NCI-H1048 (cell line): Measurements from ENCODE around the gene SREBF1.

Experiments
- DNase-seq: peaks from one replicate; lab custom pipeline; 2025; lab: John Stamatoyannopoulos, UW

SREBF1 gene

GRCh38 chr17:17859909-17860765 lies 23.4 kb upstream of the SREBF1 start:
- DNase-seq: peak; percentile 20

- no peak for DNase-seq
Observed at GRCh38 chr17:17857496-17857895, 20.7 kb upstream of the SREBF1 start.

GRCh38 chr17:17856386-17856785 lies 19.6 kb upstream of the SREBF1 start:
- DNase-seq: no peak

DNA sequence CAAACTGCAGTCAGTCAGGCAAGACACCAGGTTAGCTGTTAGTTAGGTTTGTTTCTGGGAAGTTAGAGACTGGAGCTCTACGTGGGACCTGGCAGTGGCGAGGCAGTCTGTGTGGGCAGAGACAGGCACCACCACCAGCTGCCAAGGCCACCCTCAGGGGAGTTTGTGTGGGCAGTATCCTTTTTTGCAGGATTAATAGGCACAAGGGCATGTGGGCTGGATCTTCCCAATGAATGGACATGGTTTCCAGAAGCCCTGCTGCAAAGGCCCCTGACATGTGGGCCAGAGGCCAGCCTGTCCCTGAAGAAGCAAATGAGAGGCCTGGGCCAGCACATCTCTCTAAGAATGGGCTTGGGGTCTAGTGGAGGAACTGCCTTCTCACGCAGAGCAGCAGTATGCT lies 19.2 kb upstream of the SREBF1 start:
- DNase-seq: no peak

DNA sequence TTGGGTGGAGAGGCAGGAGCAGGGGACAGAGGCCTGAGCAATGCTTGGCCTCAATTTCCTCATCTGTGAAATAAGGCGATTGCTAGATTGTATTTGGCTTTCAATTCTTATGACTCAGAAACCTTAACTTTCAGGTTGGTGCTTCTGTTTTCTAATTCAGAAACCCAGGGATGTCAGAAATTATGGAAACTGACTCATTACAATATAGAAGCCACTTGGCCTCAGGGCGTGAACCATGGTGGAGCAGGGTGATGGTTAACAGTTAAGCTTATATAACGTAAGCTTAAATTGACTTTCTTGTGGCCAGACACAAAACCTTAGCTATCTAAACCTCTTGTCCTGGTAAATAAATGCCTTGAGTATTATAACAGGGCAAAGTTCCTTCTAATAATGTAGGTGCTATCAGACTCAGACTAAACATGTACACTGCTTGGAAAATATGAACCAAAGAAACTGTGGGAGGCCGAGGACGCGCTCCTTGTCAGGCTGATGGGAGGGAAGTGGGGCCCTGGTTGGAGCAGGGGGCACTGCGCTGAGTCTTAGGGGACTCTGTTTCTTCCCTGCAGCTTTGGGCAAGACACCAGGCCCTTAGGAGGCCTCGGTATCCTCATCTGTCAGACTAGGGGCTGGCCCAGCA lies 17.1 kb upstream of the SREBF1 start:
- no peak for DNase-seq

DNA sequence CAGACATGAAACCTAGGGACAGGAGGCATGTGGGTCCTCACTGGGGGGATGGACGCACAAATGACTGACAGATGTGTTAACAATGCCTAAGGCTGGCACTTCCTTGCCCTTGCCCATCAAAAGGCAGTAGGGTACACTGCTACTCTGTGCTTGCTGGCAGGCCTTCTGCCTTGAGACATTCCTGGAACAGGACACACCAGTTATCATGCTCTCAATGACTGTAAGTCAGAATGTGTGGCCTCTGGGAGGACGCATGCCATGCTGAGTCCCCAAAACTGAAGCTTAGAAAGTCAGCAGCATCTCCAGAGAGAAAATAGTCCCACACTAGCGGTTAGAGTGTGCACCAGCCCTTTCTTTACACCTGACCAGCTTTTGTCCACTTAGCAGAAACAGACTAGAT lies 16.1 kb upstream of the SREBF1 start:
- DNase-seq: no peak

DNA sequence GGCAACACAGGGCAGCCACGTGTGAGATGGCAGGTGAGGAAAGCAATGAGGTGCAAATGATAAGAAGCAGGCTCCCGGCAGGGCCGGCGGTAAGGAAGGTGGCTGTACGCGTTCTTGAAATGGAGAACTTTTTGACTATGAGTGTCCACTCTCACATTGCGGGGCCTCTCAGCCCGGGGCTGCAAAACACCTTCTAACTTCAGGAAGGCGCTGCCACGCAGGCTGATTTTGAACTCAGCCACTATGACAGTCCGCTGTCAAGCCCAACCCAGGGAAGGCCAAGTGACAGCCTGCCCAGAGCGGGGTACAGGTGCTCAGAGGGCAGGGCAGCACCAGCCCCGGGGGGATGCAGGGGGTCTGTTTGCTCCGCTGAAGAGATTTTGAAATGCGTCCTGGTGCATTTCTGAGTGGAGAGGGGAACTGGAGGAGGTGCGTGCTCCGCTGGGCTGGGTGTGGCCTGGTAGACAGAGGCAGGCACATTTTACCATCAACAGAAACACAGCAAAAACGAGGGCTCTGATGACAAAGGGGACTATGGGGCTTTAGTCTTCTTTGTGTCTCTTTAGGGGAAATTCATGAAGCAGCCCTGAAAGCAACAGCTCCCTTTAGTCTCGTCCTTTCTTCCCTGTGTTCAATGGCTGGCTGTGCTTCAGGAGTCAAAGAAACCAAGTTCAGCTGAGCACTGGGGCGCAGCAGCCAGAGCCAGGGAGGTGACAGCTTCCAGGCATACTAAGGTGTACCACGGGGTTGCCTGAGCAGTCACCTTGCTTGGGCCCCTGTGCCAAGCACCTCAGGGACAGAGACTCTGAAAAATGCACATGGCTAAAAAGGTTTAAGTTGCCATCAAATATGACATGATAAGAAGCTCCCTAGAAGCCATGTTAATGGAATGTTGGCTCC lies 14.6 kb upstream of the SREBF1 start:
- no peak for DNase-seq

DNA sequence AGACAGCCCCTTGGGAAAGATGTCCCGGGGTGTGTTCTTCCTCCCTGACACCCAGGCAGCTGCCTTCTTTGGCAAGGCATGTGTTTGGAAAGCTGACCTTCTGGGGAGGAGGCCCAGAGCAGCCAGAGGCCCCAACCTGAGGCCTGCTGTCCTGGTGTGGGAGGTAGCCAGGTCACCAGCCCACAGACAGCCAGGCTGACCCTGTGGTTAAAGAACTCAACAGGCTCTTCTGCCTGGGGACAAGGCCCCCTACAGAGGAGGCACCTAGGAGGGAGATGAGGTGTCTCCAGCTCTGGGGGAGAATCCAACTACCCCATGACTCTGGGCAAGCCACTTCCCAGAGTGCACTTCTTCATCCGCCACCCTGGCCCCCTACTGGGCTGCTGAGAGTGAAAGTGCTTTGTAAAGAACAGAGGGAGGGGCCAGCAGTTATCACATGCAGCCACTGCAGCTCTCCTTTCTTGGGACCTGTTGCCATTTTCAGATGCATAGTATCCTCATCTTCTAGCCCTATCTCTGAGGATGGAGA lies 13.1 kb upstream of the SREBF1 start:
- no peak for DNase-seq

DNA sequence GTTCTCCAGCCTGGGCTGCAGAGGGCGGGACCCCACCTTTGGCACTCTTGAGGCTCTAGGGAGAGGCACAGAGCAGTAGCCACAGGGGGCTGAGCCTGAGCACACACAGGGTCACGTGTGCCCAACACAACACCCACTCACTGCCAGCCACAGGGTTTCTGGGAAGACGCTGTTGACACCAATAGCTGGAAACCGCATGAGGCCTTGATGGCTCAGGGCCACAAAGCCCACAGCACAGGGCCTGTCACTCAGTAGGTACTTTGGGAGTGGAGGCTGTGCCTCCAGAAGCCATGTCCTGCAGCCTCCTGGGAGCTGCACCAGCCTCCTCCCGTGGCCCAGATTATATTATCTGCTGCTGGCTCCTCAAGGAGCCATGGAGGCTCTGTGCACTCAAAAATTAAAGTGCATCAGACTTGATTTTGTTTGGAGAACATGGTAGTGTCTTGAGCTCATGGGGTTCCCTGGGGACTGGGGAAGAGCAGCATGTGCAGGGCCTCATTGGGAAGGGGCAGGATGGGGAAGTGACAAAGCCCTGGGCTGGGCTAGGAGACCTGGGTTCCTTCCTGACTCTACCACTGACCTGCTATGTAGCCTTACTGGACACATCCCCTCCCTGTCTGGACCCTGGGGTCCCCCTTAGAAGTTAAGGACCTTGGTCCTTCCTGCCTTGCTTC lies 12.5 kb upstream of the SREBF1 start:
- no peak for DNase-seq

DNA sequence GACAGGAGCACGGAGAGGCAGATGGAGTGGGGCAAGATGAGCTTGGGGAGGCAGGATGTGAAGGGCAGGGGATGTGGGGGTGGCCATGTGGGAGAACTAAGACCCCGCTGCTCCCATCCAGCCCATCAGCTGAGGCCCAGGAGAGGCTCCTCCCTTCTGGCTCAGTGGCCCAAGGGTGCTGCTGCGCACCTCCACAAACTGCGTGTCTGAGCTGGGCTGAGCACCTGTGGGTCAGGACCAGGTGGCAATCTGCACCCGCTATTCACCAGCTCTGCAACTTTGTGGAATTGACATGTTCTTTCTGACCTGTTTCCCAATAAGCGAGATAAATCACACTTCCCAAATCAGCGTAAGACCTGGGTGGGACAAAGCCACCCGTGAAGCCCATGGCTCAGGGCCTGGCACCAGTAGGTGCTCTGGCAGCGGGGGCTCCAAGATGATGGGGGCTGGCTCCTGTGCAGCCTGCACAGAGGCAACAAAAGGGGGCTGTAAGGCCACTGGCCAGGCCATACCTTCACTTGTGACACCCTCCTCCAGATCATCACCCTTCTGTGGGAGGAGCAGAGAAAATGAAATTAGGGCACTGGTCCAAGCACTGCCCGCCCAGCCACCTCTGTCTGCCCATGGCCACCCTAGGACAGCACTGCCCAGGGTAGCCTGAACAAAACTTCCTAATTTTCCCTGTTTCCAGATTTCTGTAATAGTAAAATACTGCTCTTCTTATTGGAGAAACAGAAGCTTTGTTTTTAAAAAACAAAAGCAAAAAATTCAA lies 11.7 kb upstream of the SREBF1 start:
- no peak for DNase-seq

GRCh38 chr17:17847726-17848125 lies 10.9 kb upstream of the SREBF1 start:
- DNase-seq: no peak

- DNase-seq: no peak
Observed at GRCh38 chr17:17847118-17847689, 10.4 kb upstream of the SREBF1 start.

- DNase-seq: no peak
Observed at GRCh38 chr17:17846645-17847044, 9.9 kb upstream of the SREBF1 start.

DNA sequence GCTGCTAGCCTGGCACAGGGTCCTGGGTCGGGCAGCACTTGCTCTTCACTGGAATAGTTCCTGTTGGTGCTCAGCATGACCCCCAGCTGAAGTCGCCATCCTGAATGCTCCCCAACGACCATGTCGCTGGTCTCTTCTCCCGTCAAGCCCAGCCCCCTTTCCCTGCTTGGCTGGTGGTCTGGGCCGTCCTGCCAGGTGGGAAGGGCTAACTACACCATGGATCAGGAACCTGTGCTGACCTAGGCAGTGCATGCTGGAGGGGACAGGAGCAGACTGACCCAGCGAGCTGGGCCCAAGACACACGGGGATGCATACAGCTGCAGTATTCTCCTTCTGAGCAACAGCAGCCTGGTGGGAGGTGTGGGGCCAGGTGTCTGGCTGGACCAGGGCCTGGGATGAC lies 9.2 kb upstream of the SREBF1 start:
- DNase-seq: no peak

DNA sequence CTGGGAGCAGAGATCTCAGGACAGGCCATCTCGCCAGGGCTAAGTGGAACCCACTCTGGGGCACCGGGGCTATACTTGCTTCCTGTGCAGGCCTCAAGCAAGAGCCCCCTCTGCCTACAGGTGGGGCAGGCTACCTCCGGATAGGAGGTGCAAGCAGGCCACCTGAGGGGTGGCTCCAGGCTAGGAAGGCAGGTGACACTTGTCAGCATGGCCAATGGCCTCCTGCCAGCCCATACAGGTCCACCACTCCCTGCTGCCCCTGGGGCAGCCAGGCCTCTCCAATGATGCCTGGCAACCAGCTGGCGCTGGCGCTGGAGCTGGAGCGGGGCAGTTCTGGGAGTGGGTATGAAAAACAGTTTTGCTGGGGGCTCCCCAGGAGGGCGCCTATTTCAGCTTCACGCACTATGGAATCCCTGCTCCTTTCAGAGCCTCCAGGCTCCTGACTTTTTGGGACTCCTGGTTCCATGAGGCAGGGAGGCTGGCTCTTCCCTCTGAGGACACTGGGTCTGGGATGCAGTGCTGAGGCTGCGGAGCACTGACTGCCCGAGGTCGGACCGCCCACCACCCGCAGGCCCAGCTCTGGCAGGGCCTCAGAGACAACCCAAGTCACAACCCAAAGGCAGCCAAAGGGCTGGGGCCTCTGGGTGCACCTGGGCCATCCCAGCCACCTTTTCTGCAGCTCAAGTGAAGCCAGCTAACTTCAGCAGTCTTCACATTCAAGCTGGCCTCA lies 8.4 kb upstream of the SREBF1 start:
- DNase-seq: no peak

DNA sequence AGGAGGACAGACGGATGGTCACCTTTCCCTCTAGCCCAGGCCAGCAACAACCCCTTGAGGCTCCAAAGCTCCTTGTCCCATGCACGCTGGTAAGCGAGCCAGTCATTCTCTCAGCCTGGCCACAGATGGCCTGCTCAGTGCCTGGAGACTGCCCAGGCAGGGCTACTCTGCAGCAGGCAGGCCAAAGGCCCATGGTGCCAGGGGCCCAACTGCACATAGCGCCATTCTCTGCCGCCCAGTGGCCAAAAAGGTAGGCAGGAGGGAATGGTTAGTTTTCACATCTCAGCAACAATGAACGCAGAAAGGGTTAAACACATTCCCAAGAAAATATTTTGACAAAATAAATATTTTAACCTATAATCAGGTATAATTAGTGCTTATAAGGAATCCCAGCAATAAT lies 7.7 kb upstream of the SREBF1 start:
- DNase-seq: no peak

DNA sequence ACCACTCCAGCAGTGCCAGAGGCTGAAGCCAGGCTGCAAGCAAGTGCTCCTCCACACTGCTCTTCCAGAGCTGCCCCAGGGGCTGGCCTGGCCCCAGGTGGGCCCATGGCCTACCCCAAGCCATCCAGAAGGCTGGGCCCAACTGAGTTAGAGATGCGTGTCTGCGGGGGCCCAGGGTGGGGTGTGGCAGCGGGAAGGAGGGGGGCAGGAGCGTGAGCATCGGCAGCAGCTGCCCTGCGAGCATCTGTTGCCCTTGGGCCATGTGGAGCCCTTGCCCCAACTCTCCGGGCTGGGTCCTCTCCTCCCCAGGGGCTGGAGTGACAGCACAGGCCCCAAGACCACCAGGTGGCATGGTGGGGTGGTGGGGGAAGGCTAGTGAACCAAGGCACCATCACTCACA lies 7.3 kb upstream of the SREBF1 start:
- no peak for DNase-seq

DNA sequence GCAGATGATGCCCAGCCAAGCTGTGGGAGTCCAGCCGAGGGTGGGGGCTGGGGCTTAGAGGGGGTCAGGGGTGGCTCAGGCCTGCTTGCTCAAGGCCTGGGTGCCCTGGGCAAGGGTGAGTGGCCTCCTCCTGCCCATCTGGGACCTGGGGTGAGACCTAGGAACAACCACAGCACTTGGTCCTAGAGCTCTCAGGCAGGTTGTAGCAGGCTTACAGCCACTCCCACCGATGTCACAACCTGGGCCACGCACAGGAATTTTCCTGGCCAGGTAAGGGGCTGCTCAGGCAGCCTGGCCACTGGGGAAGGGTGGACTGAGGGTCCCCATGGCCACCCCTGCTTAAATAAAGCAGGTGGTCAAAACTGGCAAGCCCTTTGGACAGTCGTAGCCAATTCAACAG lies 6.3 kb upstream of the SREBF1 start:
- DNase-seq: no peak

GRCh38 chr17:17842111-17842876 lies 5.5 kb upstream of the SREBF1 start:
- no peak for DNase-seq
